GM18499 (cell line): Measurements from ENCODE around the gene LTB4R.

Experiments used
- ATAC-seq: cut with Tn5 transposase; IDR thresholded peaks from one replicate; pipeline ENCODE4 v1.9.1; 2021; ENCODE audit warnings: moderate number of reproducible peaks; ENCODE audit not compliant: insufficient read depth, unreplicated experiment

LTB4R gene

GRCh38 chr14:24366413-24366720, 55.1 kb downstream of the LTB4R start:
- ATAC-seq: no peak

GRCh38 chr14:24366721-24367513, 55.6 kb downstream of the LTB4R start:
- no peak for ATAC-seq
